Measurements from ENCODE around the gene SLC35F2. TPM values are rescaled to one million over a fixed set of nuclear protein-coding genes. Genes with fewer than 3 reads are reported as not detected.
"Not testable (repeated sequence)": the region's sequence is repeated elsewhere in the genome, so short reads cannot be mapped to it uniquely, and the experiment has no call there.

Gene SLC35F2
- total RNA-seq, 2 donors from 2014 or later: 18.8 to 23.6 TPM

GRCh38 chr11:107882095-107882820 is 23.7 kb upstream of the SLC35F2 start:
- TF ChIP-seq CTCF (conservative IDR thresholded peaks at IDR 0.05): no peak
- no peak overlapping the region for H3K4me3 Mint-ChIP-seq
- Histone ChIP-seq H3K9ac (ENCODE audit: extremely low read depth, low read length, poor library complexity, severe bottlenecking) (no peak overlapping the region), H3K4me3 (ENCODE audit: low read length) (peak overlapping the region; percentile 62), H3K27me3 (ENCODE audit: control insufficient read depth, insufficient read depth, low read length, poor library complexity, severe bottlenecking) (no peaks in the 10 kb centered on the region), H3K36me3 (ENCODE audit: control insufficient read depth, insufficient read depth, low read length) (no peaks in the 10 kb centered on the region), H3K9me3 (ENCODE audit: control insufficient read depth, low read length) (no peaks in the 10 kb centered on the region), H3K4me1 (ENCODE audit: control insufficient read depth, insufficient read depth, low read length) (no peaks in the 10 kb centered on the region), H3K27ac (ENCODE audit: low read depth, low read length) (no peak overlapping the region)
- H3K9me3 Mint-ChIP-seq: peaks cover 11% of the 10 kb centered on the region
- 93 to 100% methylated on average over 2 to 3 of the region's 3 CpGs for WGBS, 2 experiments (ENCODE audit: insufficient coverage in 1 of 2, insufficient read length in 1 of 2)
- no peak for DNase-seq
- H3K27ac Mint-ChIP-seq: no peak overlapping the region
- H3K27me3 Mint-ChIP-seq (ENCODE audit: insufficient read depth): no peaks in the 10 kb centered on the region
- H3K4me1 Mint-ChIP-seq: peaks cover 5% of the 10 kb centered on the region
- peaks cover 2% of the 10 kb centered on the region for H3K36me3 Mint-ChIP-seq (ENCODE audit: low read depth)

GRCh38 chr11:107881471-107881870 is 22.9 kb upstream of the SLC35F2 start:
- peak; percentile 36 for TF ChIP-seq CTCF (conservative IDR thresholded peaks at IDR 0.05)
- 93 to 100% methylated on average over 2 to 9 of the region's 9 CpGs for WGBS, 2 experiments (ENCODE audit: insufficient coverage in 1 of 2, insufficient read length in 1 of 2)
- not testable (repeated sequence) for H3K4me1 ChIP-seq (ENCODE audit: control insufficient read depth, insufficient read depth, low read length); H3K27me3 ChIP-seq (ENCODE audit: control insufficient read depth, insufficient read depth, low read length, poor library complexity, severe bottlenecking); H3K27ac Mint-ChIP-seq; H3K9me3 ChIP-seq (ENCODE audit: control insufficient read depth, low read length); H3K27me3 Mint-ChIP-seq (ENCODE audit: insufficient read depth); H3K4me1 Mint-ChIP-seq; H3K27ac ChIP-seq (ENCODE audit: low read depth, low read length); H3K9ac ChIP-seq (ENCODE audit: extremely low read depth, low read length, poor library complexity, severe bottlenecking); H3K36me3 Mint-ChIP-seq (ENCODE audit: low read depth); H3K36me3 ChIP-seq (ENCODE audit: control insufficient read depth, insufficient read depth, low read length); H3K4me3 Mint-ChIP-seq
- DNase-seq: peak; percentile 56
- peaks cover 11% of the 10 kb centered on the region for H3K9me3 Mint-ChIP-seq
- H3K4me3 ChIP-seq (ENCODE audit: low read length): peak overlapping the region; percentile 62

- Histone ChIP-seq H3K27ac (ENCODE audit: low read depth, low read length) (no peak overlapping the region), H3K4me3 (ENCODE audit: low read length) (no peak overlapping the region), H3K36me3 (ENCODE audit: control insufficient read depth, insufficient read depth, low read length) (no peaks in the 10 kb centered on the region), H3K27me3 (ENCODE audit: control insufficient read depth, insufficient read depth, low read length, poor library complexity, severe bottlenecking) (no peaks in the 10 kb centered on the region), H3K9ac (ENCODE audit: extremely low read depth, low read length, poor library complexity, severe bottlenecking) (no peak overlapping the region), H3K4me1 (ENCODE audit: control insufficient read depth, insufficient read depth, low read length) (no peaks in the 10 kb centered on the region), H3K9me3 (ENCODE audit: control insufficient read depth, low read length) (no peaks in the 10 kb centered on the region)
- peaks cover 2% of the 10 kb centered on the region for H3K36me3 Mint-ChIP-seq (ENCODE audit: low read depth)
- 90 to 100% methylated on average over 1 to 2 of the region's 2 CpGs for WGBS, 2 experiments (ENCODE audit: insufficient coverage in 1 of 2, insufficient read length in 1 of 2)
- H3K4me3 Mint-ChIP-seq: no peak overlapping the region
- H3K27me3 Mint-ChIP-seq (ENCODE audit: insufficient read depth): no peaks in the 10 kb centered on the region
- peaks cover 3% of the 10 kb centered on the region for H3K4me1 Mint-ChIP-seq
- H3K27ac Mint-ChIP-seq: no peak overlapping the region
- DNase-seq: no peak
- TF ChIP-seq CTCF (conservative IDR thresholded peaks at IDR 0.05): no peak
- peaks cover 11% of the 10 kb centered on the region for H3K9me3 Mint-ChIP-seq
These were observed 17.6 kb upstream of the SLC35F2 start for GRCh38 chr11:107876141-107876540.

Measured in endodermal cell (in vitro differentiated cells).